Activated CD4-positive, CD25-positive, alpha-beta regulatory T cell treated with anti-CD3 and anti-CD28 coated beads, Interleukin-2, amount 50 U/mL, for 24 hours (primary cell): ENCODE data around the gene TMPRSS6.

Experiments used
- ATAC-seq, 2 donors: fragments of 150-1000 bp; cut with Tn5 transposase; one replicate each; pipeline ENCODE4 v1.10.0; 2021; ENCODE audit warnings: mild to moderate bottlenecking in 1 of 2, moderate library complexity in 1 of 2

The TMPRSS6 gene

GRCh38 chr22:37049224-37049623, 60.3 kb downstream of the TMPRSS6 start:
- ATAC-seq = no peak

- ATAC-seq = no peak
These were observed 61.4 kb downstream of the TMPRSS6 start for GRCh38 chr22:37048133-37048532.

- ATAC-seq = no peak
These were observed 62.5 kb downstream of the TMPRSS6 start for GRCh38 chr22:37047006-37047405.

- no peak for ATAC-seq
These were observed 62.9 kb downstream of the TMPRSS6 start for GRCh38 chr22:37046589-37046988.

- no peak for ATAC-seq
These were observed 63.6 kb downstream of the TMPRSS6 start for GRCh38 chr22:37045958-37046357.

- peak; percentile 78 to 87 for ATAC-seq
These were observed 64.6 kb downstream of the TMPRSS6 start for GRCh38 chr22:37044634-37045625.

GRCh38 chr22:37043828-37044538, 65.5 kb downstream of the TMPRSS6 start:
- peak; percentile 72 to 80 for ATAC-seq

- no peak for ATAC-seq
These were observed 66.2 kb downstream of the TMPRSS6 start for GRCh38 chr22:37043209-37043827.

GRCh38 chr22:37039466-37039865, 70.0 kb downstream of the TMPRSS6 start:
- ATAC-seq = no peak

GRCh38 chr22:37037669-37038068, 71.8 kb downstream of the TMPRSS6 start:
- no peak for ATAC-seq

- no peak for ATAC-seq
These were observed 72.7 kb downstream of the TMPRSS6 start for GRCh38 chr22:37036655-37037377.

GRCh38 chr22:37033605-37034430, 75.7 kb downstream of the TMPRSS6 start:
- ATAC-seq = no peak

- no peak for ATAC-seq
These were observed 76.7 kb downstream of the TMPRSS6 start for GRCh38 chr22:37032535-37033460.

- no peak for ATAC-seq
These were observed 77.4 kb downstream of the TMPRSS6 start for GRCh38 chr22:37032134-37032534.

GRCh38 chr22:37030560-37031281, 78.8 kb downstream of the TMPRSS6 start:
- no peak for ATAC-seq

- no peak for ATAC-seq
These were observed 80.5 kb downstream of the TMPRSS6 start for GRCh38 chr22:37028692-37029674.

- ATAC-seq = no peak
These were observed 82.0 kb downstream of the TMPRSS6 start for GRCh38 chr22:37027556-37027955.

- ATAC-seq = no peak
These were observed 83.2 kb downstream of the TMPRSS6 start for GRCh38 chr22:37026325-37026724.
